ENCODE measurements around the gene JCHAIN. TPM values are rescaled to one million over a fixed set of nuclear protein-coding genes. Genes with fewer than 3 reads are reported as not detected.
"Not testable (repeated sequence)": the region's sequence is repeated elsewhere in the genome, so short reads cannot be mapped to it uniquely, and the experiment has no call there.

Gene JCHAIN
- total and polyA plus RNA-seq, 2 of the 4 experiments (the other 2 are of a cell fraction): 0.72 to 0.86 TPM

GRCh38 chr4:70650741-70651140 is 15.6 kb downstream of the JCHAIN start:
- intact Hi-C loops (cut with micrococcal nuclease); in situ Hi-C loops (cut with MboI; ENCODE audit: low sequenced_read_pairs); BruUV-seq (replicated peaks); H4K20me1 ChIP-seq (ENCODE audit: insufficient read depth, low read length); ATAC-seq (ENCODE audit: low read depth); H3K9ac ChIP-seq (ENCODE audit: low read depth, low read length); dilution Hi-C loops (cut with HindIII; ENCODE audit: low sequenced_read_pairs, unreplicated experiment); H3K79me1 ChIP-seq (ENCODE audit: low read depth in 1 of 2, low read length in 2 of 2); H3K4me3 ChIP-seq (ENCODE audit: insufficient read depth, low read depth, low read length); H3K4me2 ChIP-seq (ENCODE audit: low read depth, low read length); H2BK20ac ChIP-seq (ENCODE audit: low read depth, low read length); CTCF ChIA-PET; H2AK5ac ChIP-seq (ENCODE audit: low read depth, low read length); H2BK15ac ChIP-seq (ENCODE audit: low read depth, low read length); H3K14ac ChIP-seq (replicated peaks; ENCODE audit: low read depth, low read length); H3K27me3 ChIP-seq (ENCODE audit: control insufficient read depth, insufficient read depth, low read length); H2BK5ac ChIP-seq (ENCODE audit: low read depth, low read length, poor library complexity, severe bottlenecking); POLR2A ChIA-PET (ENCODE audit: unreplicated experiment); H3K23ac ChIP-seq (ENCODE audit: low read depth, low read length); DNase-seq; H3K4ac ChIP-seq (ENCODE audit: low read depth, low read length); H2AFZ ChIP-seq (replicated peaks; ENCODE audit: low read length, poor library complexity); H3K9me3 ChIP-seq (ENCODE audit: control insufficient read depth, insufficient read depth, low read length); H3K4me1 ChIP-seq (ENCODE audit: control insufficient read depth, insufficient read depth, low read length); H3K18ac ChIP-seq (ENCODE audit: low read depth, low read length); H4K91ac ChIP-seq (ENCODE audit: insufficient read depth, low read depth, low read length); H4K5ac ChIP-seq (ENCODE audit: low read depth, low read length); H4K8ac ChIP-seq (ENCODE audit: low read depth in 2 of 2, low read length in 2 of 2); H3K56ac ChIP-seq (ENCODE audit: extremely low read depth, insufficient read depth, low read length); H3K27ac ChIP-seq (ENCODE audit: insufficient read depth, low read length); H2AK9ac ChIP-seq (replicated peaks; ENCODE audit: low read depth, low read length, poor library complexity); H3K9me1 ChIP-seq (ENCODE audit: insufficient read depth, low read length); H2BK120ac ChIP-seq (ENCODE audit: low read depth, low read length); H3K36me3 ChIP-seq (ENCODE audit: control insufficient read depth, insufficient read depth, low read length): not testable (repeated sequence)
- WGBS, 2 experiments (ENCODE audit: extremely low coverage in 2 of 2, insufficient read length in 1 of 2): no CpG with 5 or more reads among the region's 4 CpGs

Measured in IMR-90 (cell line).